Fibroblast of skin of right biceps (primary cell): ENCODE measurements around the gene TMPRSS2.

Experiments
- DNase-seq: peaks from one replicate; pipeline ENCODE4 v3.0.0-alpha.2; 2013

The TMPRSS2 gene

GRCh38 chr21:41507521-41508414 is at the start of gene TMPRSS2:
TMPRSS2 (minus strand) TSS chr21:41508158; CDS start chr21:41498133, 10,025 bp downstream.
- DNase-seq, result no peak

- DNase-seq, result no peak
Observed at GRCh38 chr21:41555057-41555456, 47.1 kb upstream of the TMPRSS2 start.

GRCh38 chr21:41552254-41552653 is 44.3 kb upstream of the TMPRSS2 start:
- no peak for DNase-seq

GRCh38 chr21:41548781-41549180 is 40.8 kb upstream of the TMPRSS2 start:
- DNase-seq, result no peak

GRCh38 chr21:41547111-41547510 is 39.2 kb upstream of the TMPRSS2 start:
- no peak for DNase-seq

- no peak for DNase-seq
Observed at GRCh38 chr21:41545500-41546359, 37.8 kb upstream of the TMPRSS2 start.

GRCh38 chr21:41542727-41543126 is 34.8 kb upstream of the TMPRSS2 start:
- no peak for DNase-seq

GRCh38 chr21:41537356-41537755 is 29.4 kb upstream of the TMPRSS2 start:
- DNase-seq, result no peak

- DNase-seq, result no peak
Observed at GRCh38 chr21:41536827-41537103, 28.8 kb upstream of the TMPRSS2 start.

- no peak for DNase-seq
Observed at GRCh38 chr21:41536076-41536826, 28.3 kb upstream of the TMPRSS2 start.

- no peak for DNase-seq
Observed at GRCh38 chr21:41530366-41530765, 22.4 kb upstream of the TMPRSS2 start.

- DNase-seq, result no peak
Observed at GRCh38 chr21:41529769-41530168, 21.8 kb upstream of the TMPRSS2 start.

- DNase-seq, result no peak
Observed at GRCh38 chr21:41526478-41527087, 18.6 kb upstream of the TMPRSS2 start.

GRCh38 chr21:41523175-41523574 is 15.2 kb upstream of the TMPRSS2 start:
- DNase-seq, result no peak

- DNase-seq, result no peak
Observed at GRCh38 chr21:41521489-41522027, 13.6 kb upstream of the TMPRSS2 start.

GRCh38 chr21:41520560-41521442 is 12.8 kb upstream of the TMPRSS2 start:
- DNase-seq, result no peak

GRCh38 chr21:41519806-41520559 is 12.0 kb upstream of the TMPRSS2 start:
- no peak for DNase-seq

- no peak for DNase-seq
Observed at GRCh38 chr21:41518757-41519156, 10.8 kb upstream of the TMPRSS2 start.

- DNase-seq, result no peak
Observed at GRCh38 chr21:41511858-41512257, 3.9 kb upstream of the TMPRSS2 start.

- no peak for DNase-seq
Observed at GRCh38 chr21:41510500-41510899, 2.5 kb upstream of the TMPRSS2 start.

GRCh38 chr21:41509733-41510132 is 1.8 kb upstream of the TMPRSS2 start:
- DNase-seq, result no peak
